Common myeloid progenitor, CD34-positive (primary cell): ENCODE measurements around the gene CHTF18.

Experiments used
- CTCF ChIA-PET: fragments of 350-600 bp; sonication (Branson Sonifier 250); formaldehyde crosslinking; loops from one replicate; lab custom pipeline; 2021; ENCODE audit warnings: antibody characterized with exemption; lab: Charles Lee
- POLR2A ChIA-PET: fragments of 350-600 bp; sonication (Branson Sonifier 250); formaldehyde crosslinking; loops from one replicate; lab custom pipeline; 2021; ENCODE audit warnings: antibody characterized with exemption; lab: Charles Lee
- DNase-seq, 3 donors: peaks; one replicate each; pipeline versions ENCODE4 v3.0.0 to v3.0.0-alpha.2; 2013
- H3K27ac ChIP-seq, 2 experiments: 1 replicate in 1 of 2; 2 replicates in 1 of 2; pipeline ENCODE4 v1.7.0; 2013; ENCODE audit warnings: inconsistent platforms in 2 of 2, low read length in 2 of 2, mild to moderate bottlenecking in 2 of 2, low read depth in 1 of 2, moderate library complexity in 1 of 2; ENCODE audit not compliant: severe bottlenecking in 2 of 2, insufficient read depth in 1 of 2, poor library complexity in 1 of 2
- H3K27me3 ChIP-seq, 5 experiments: replicated peaks in 2 of 5; 1 replicate in 3 of 5; 2 replicates in 2 of 5; pipeline versions ENCODE4 v1.6.1 to v1.7.0; 2013; ENCODE audit warnings: low read length in 4 of 5, mild to moderate bottlenecking in 2 of 5, moderate library complexity in 2 of 5, inconsistent platforms in 1 of 5; ENCODE audit not compliant: insufficient read depth in 5 of 5, control insufficient read depth in 4 of 5
- H3K36me3 ChIP-seq, 4 experiments: 1 replicate in 2 of 4; 2 replicates in 2 of 4; pipeline versions ENCODE4 v1.6.1 to v1.7.0; 2013; ENCODE audit warnings: low read length in 3 of 4, control low read depth in 1 of 4, mild to moderate bottlenecking in 1 of 4; ENCODE audit not compliant: control insufficient read depth in 4 of 4, insufficient read depth in 4 of 4
- H3K4me1 ChIP-seq, 4 experiments: 1 replicate in 3 of 4; 2 replicates in 1 of 4; pipeline versions ENCODE4 v1.6.1 to v1.7.1; 2013; ENCODE audit warnings: low read length in 3 of 4, mild to moderate bottlenecking in 3 of 4, control low read depth in 1 of 4, inconsistent platforms in 1 of 4, moderate library complexity in 1 of 4; ENCODE audit not compliant: control insufficient read depth in 4 of 4, insufficient read depth in 4 of 4; ENCODE audit errors: control extremely low read depth in 1 of 4
- H3K4me3 ChIP-seq, 7 experiments: 1 replicate in 4 of 7; 2 replicates in 3 of 7; pipeline versions ENCODE4 v1.5.1 to v1.7.0; 2013; ENCODE audit warnings: mild to moderate bottlenecking in 7 of 7, low read length in 6 of 7, moderate library complexity in 6 of 7, inconsistent platforms in 2 of 7, low read depth in 2 of 7, control low read depth in 1 of 7; ENCODE audit not compliant: insufficient read depth in 4 of 7, control insufficient read depth in 1 of 7; ENCODE audit errors: extremely low read depth in 1 of 7
- H3K9me3 ChIP-seq, 5 experiments: 1 replicate in 4 of 5; 2 replicates in 1 of 5; pipeline versions ENCODE4 v1.6.1 to v1.7.1; 2013; ENCODE audit warnings: low read length in 4 of 5, mild to moderate bottlenecking in 2 of 5, inconsistent platforms in 1 of 5, low read depth in 1 of 5, moderate library complexity in 1 of 5; ENCODE audit not compliant: control insufficient read depth in 4 of 5, insufficient read depth in 2 of 5; ENCODE audit errors: control extremely low read depth in 1 of 5
- WGBS: methylation state at CpG from one replicate; pipeline ENCODE4 v1.1.5; 2013; ENCODE audit not compliant: insufficient coverage; 5-methylcytosine and 5-hydroxymethylcytosine counted together

The CHTF18 gene

DNA sequence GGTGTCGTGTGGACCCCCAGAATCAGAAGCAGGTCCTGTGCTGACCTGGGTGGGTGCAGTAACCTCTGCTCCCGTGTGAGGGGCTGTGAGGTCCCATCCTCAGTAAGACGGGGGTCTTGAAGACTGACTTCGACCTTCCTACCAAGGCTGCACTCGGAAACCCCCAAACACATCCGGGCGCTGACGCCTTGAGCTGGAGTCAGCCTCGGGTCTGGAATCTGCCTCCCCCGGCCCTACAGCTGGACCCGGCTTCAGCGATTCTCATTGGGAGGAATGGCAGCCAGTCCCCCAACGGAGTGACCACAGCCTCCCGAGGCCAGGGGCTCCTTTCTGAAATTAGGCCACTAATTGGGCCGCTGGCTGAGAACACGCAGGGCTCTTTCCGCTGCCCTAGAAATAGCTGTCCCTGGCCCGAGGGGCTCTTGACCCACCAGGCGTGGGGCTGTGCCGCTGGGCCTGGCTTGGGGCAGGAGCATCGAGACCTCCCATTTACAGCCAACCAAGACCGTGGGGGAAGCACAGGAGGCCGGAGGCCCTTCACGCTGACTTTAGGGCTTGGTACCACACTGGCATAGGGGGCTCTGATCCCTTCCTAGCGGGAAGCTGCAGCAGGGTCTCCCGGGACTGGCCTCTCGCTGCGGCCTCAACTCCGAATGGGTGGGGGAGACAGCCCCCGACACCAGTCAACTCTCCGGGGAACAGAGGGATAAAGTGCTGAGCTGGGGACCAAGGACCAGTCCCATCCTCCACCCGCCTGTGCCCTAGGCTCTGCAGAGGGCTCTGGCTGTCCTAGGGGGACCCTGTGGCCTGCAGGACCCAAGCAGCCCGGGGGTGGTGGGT, 14.7 kb downstream of the CHTF18 start:
- Histone ChIP-seq H3K4me3 (no peak overlapping the region), H3K27ac (no peak overlapping the region), H3K36me3 (peaks cover 0 to 2% (median 0%) of the 10 kb centered on the region in 4 experiments), H3K9me3 (no peaks in the 10 kb centered on the region), H3K4me1 (peaks cover 0 to 8% (median 6%) of the 10 kb centered on the region in 4 experiments), H3K27me3 (peaks cover 0 to 53% (median 16%) of the 10 kb centered on the region in 5 experiments)
- ChIA-PET CTCF (interaction anchor here (0.9 to 1.2 kb wide), 2 partner anchors 18 to 62 kb away, joined by 3 read pairs; no protein-coding TSS in a partner anchor), POLR2A (no interaction called here)
- WGBS = 87% methylated on average over 27 of the region's 33 CpGs
- no peak for DNase-seq

DNA sequence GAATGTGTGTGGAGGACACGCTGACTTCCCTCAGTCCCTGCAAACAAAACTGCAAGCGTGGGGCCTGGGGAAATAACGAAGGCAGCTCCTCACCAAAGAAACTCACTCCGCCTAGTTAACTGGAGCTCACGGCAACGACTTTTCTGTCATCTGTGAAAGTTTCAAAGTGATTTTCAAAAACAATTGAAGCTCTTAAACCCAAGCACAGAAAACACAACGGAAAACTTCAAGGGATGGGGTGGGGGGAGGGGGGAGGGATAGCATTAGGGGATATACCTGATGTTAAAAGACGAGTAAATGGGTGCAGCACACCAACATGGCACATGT, 15.3 kb downstream of the CHTF18 start:
- POLR2A ChIA-PET = no interaction called here
- peaks cover 0 to 47% (median 16%) of the 10 kb centered on the region in 5 experiments for H3K27me3 ChIP-seq

DNA sequence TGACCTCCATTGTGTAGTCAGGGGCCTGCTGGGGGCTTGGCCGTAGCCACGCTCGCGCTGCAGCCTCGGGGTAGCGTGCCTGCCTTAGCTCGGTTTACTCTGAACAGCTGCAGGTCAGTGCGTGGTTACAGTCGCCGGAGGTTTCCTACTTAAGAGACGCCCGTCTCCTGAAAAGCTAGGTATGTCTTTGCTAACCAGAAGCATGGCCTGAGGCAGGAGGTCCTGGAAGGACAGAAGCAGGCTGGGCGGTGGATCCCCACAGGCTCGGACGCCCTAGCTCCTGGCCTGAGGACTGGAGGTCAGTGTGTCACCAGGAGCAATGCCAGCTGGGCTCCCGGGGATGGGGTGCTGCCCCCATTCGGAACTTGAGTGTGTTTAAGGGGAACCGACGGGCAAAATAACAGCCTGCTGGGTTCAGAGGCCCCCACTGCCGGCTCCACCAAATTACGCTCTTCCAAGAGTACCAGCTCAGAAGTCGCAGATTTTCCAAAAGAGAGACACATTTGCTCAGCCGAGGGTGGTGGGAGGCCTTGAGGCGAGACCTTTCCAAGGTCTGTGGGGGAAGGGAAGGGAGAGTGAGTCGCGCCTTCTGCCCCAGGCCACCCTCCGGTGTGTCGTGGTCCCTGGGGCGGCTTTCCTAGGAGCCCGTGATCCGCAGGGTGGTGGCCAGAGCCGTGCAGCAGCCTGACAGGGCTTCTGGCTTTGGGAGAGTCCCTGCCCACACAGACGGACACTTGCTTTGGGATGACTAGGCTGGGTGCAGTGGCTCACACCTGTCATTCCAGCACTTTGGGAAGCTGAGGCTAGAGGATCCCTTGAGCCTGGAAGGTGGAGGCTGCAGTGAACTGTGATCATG, 16.0 kb downstream of the CHTF18 start:
- no peak overlapping the region for H3K4me3 ChIP-seq
- ChIA-PET CTCF (interaction anchor here (0.9 to 1.2 kb wide), 3 partner anchors 8 to 63 kb away, joined by 3 read pairs; no protein-coding TSS in a partner anchor), POLR2A (interaction anchor here (0.7 kb wide), 1 partner anchor 667 kb away, joined by 3 read pairs; no protein-coding TSS in a partner anchor)
- peaks cover 0 to 13% (median 9%) of the 10 kb centered on the region in 4 experiments for H3K4me1 ChIP-seq
- H3K27ac ChIP-seq = no peak overlapping the region
- 84% methylated on average over 32 of the region's 33 CpGs for WGBS
- no peaks in the 10 kb centered on the region for H3K36me3 ChIP-seq
- H3K9me3 ChIP-seq = no peaks in the 10 kb centered on the region
- DNase-seq = no peak
- peaks cover 0 to 40% (median 15%) of the 10 kb centered on the region in 5 experiments for H3K27me3 ChIP-seq

More for the DNA sequence above, 15.3 kb downstream of the CHTF18 start:
- H3K9me3 ChIP-seq = no peaks in the 10 kb centered on the region
- peaks cover 0 to 13% (median 9%) of the 10 kb centered on the region in 4 experiments for H3K4me1 ChIP-seq
- 87% methylated on average over 3 of the region's 8 CpGs for WGBS
- no peak overlapping the region for H3K27ac ChIP-seq
- H3K36me3 ChIP-seq = no peaks in the 10 kb centered on the region
- no peak for DNase-seq
- CTCF ChIA-PET = interaction anchor here (0.9 to 1.2 kb wide), 2 partner anchors 19 to 62 kb away, joined by 3 read pairs; no protein-coding TSS in a partner anchor
- no peak overlapping the region for H3K4me3 ChIP-seq

DNA sequence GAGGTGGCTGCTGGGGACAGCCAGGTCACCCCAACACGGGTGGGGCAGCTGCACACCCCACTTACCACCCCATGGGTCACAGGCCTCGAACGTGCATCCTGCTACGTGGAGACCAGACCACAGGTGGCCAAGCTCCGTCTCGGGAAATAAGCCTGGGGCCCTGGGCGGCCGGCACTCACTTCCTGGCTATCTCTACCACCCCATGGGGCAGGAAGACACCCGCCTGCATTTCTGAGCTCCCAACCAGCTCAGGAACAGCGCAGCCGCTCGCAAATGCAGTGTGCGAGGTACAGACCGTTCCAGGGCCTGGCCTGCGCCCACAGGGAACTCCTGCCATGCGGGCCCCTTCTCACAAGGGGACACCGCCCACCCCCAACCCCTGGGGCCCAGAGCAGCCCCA, 17.1 kb downstream of the CHTF18 start:
- 94% methylated on average over 17 of the region's 17 CpGs for whole genome bisulfite sequencing
- CTCF ChIA-PET = interaction anchor here (1.1 kb wide), 1 partner anchor 9 kb away, joined by 3 read pairs; no protein-coding TSS in a partner anchor
- H3K27ac ChIP-seq = no peak overlapping the region
- H3K27me3 ChIP-seq = peaks cover 0 to 30% (median 10%) of the 10 kb centered on the region in 5 experiments
- H3K36me3 ChIP-seq = no peaks in the 10 kb centered on the region
- H3K4me3 ChIP-seq = no peak overlapping the region
- no peak for DNase-seq
- POLR2A ChIA-PET = interaction anchor here (0.6 kb wide), 1 partner anchor 367 kb away, joined by 4 read pairs; no protein-coding TSS in a partner anchor
- H3K4me1 ChIP-seq = peaks cover 0 to 11% (median 6%) of the 10 kb centered on the region in 4 experiments
- no peaks in the 10 kb centered on the region for H3K9me3 ChIP-seq

DNA sequence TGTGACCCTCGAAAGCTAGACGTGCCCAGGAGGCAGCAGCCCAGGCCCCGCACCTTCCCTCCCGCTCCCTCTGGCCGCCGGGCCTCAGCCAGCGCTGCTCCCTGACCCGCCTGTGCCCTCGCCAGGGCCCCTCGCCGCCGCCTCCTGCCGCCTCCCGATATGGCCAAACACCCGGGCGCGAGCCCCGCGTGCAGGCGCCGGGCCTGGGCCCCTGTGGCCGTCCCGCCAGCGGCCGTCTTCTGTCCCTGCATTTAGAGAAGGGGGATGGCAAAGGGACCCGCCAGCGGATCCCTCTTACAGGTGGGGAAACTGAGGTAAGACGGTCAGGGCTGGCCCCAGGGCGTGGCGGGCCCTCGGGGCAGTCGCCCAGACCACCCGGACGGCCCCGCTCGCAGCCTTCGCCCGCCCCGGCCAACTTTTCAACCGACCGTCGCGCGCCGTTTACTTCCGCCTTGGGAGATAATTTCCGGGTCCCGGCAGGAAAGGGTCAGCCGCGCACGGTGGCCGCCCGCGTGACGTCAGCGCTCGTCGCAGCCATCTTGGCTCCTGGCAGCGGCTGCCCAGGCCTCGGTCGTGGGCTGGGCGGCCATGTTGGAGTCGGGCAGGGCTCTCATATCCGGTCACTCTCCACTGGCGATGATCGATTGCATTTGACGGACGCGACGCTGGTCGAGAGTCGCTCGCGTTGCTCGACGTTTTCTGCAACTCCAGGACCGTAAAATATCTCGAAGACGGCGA, 19.1 kb downstream of the CHTF18 start:
- Histone ChIP-seq H3K9me3 (peaks cover 0 to 6% (median 0%) of the 10 kb centered on the region in 5 experiments), H3K27me3 (peaks cover 0 to 18% (median 2%) of the 10 kb centered on the region in 5 experiments), H3K27ac (peak overlapping the region; percentile 54 to 82), H3K4me3 (peak overlapping the region; percentile 62 to 82 (median 75)), H3K36me3 (no peaks in the 10 kb centered on the region), H3K4me1 (peaks cover 0 to 11% (median 6%) of the 10 kb centered on the region in 4 experiments)
- ChIA-PET CTCF (interaction anchor here (0.7 kb wide), 1 partner anchor 250 kb away, joined by 3 read pairs; no protein-coding TSS in a partner anchor), POLR2A (no interaction called here)
- 3% methylated on average over 68 of the region's 80 CpGs for WGBS
- DNase-seq = peak; percentile 78 to 87 (median 82)

DNA sequence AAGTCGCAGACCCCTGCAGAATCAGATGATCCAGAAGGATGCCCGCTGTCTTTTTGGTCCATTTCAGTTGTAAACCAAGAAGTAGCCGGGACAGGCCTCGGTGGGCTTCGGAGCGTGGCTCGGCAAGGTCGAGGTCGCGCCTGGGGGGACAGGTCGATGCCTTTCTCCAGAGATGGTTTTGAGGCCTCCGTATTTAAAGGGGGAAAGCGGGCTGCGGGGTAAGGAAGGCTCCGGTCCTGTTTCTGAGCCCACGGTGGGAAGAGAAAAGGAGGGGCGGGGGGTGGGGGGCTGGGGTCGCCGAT, 19.6 kb downstream of the CHTF18 start:
- peak overlapping the region; percentile 62 to 82 (median 75) for H3K4me3 ChIP-seq
- H3K27ac ChIP-seq = peak overlapping the region in 1 of 2 experiments; percentile 82
- DNase-seq = no peak
- CTCF ChIA-PET = no interaction called here
- peaks cover 0 to 18% (median 5%) of the 10 kb centered on the region in 5 experiments for H3K27me3 ChIP-seq
- peaks cover 0 to 11% (median 6%) of the 10 kb centered on the region in 4 experiments for H3K4me1 ChIP-seq
- H3K9me3 ChIP-seq = peaks cover 0 to 6% (median 0%) of the 10 kb centered on the region in 5 experiments
- no peaks in the 10 kb centered on the region for H3K36me3 ChIP-seq
- POLR2A ChIA-PET = no interaction called here
- 6% methylated on average over 13 of the region's 19 CpGs for WGBS
